ENCODE results near the gene S100A11. TPM values are rescaled to one million over a fixed set of nuclear protein-coding genes. Genes with fewer than 3 reads are reported as not detected.
A peak's percentile ranks its signal among the peaks of the same experiment; 100 is the strongest.

Gene S100A11
- total and polyA plus RNA-seq, 9 of the 15 experiments (the other 6 are each of a cell fraction or from before 2014, with no cell fraction given), result 131 to 808 (median 235) TPM

- TF ChIP-seq ARID4B (CRISPR knock-in tag; IDR thresholded peaks at IDR 0.05) (no peak), MITF (IDR thresholded peaks at IDR 0.05) (no peak), CHD7 (IDR thresholded peaks at IDR 0.05; ENCODE audit: low read depth, low read length) (no peak), MTA3 (IDR thresholded peaks at IDR 0.05; ENCODE audit: borderline replicate concordance) (0 out of 2 replicates have a peak, but pooled peaks have one; percentile 8), TEAD2 (tag; IDR thresholded peaks at IDR 0.05) (no peak), NR1H2 (CRISPR knock-in tag; IDR thresholded peaks at IDR 0.05) (no peak), ATF1 (CRISPR knock-in tag; IDR thresholded peaks at IDR 0.05) (no peak), ATF1 (tag; IDR thresholded peaks at IDR 0.05) (no peak), TAF1 (IDR thresholded peaks at IDR 0.05; ENCODE audit: control insufficient read depth, extremely low read depth, insufficient read depth, low read length, severe bottlenecking) (no peak)
These were observed 2.5 kb downstream of the S100A11 start (continued) for GRCh38 chr1:152034324-152034653.
